K562 (cell line): ENCODE results near the gene MAMDC2. TPM values are rescaled to one million over a fixed set of nuclear protein-coding genes. Genes with fewer than 3 reads are reported as not detected.

Experiments
- ATAC-seq: fragments of 200-7000 bp; cut with Tn5 transposase; 3 replicates; pipeline ENCODE4 v1.9.1; 2020; ENCODE audit warnings: moderate library complexity
- BruUV-seq: library from RNA; stranded (reverse); fragments of 400-500 nt; replicated peaks from 2 replicates; lab custom pipeline; 2021; lab: Mats Ljungman, UMichigan
- CTCF ChIA-PET: fragments of 300-600 bp; formaldehyde crosslinking; extraction: SDS; loops from one replicate; lab custom pipeline; 2021; ENCODE audit warnings: low intra/inter-chr PET ratio; lab: Yijun Ruan, JAX
- POLR2A ChIA-PET: fragments of 300-600, 350-650 bp; sonication (Branson Sonifier 250); formaldehyde crosslinking; extraction: SDS; loops from one replicate; lab custom pipeline; 2021; ENCODE audit warnings: antibody characterized with exemption, inconsistent platforms; lab: Yijun Ruan, JAX
- DNase-seq, 4 experiments: peaks; one replicate each; pipeline versions ENCODE4 v3.0.0 to v3.0.0-alpha.2; 2011 to 2018; ENCODE audit warnings: low spot score in 3 of 4, mixed read lengths in 3 of 4; ENCODE audit errors: extremely low read depth in 1 of 4
- FAIRE-seq: peaks from 2 replicates; lab custom pipeline; 2011; peaks lifted over from hg19 to GRCh38; lab: Jason Lieb, UNC
- H2AFZ ChIP-seq: 2 replicates; pipeline ENCODE4 v1.6.0; 2011; ENCODE audit warnings: low read depth, low read length, control low read depth, inconsistent platforms
- H3K27ac ChIP-seq: fragments of 200-600 bp; 3 replicates; pipeline ENCODE4 v1.8.0; 2011; ENCODE audit warnings: low read depth, mild to moderate bottlenecking, control low read depth, inconsistent platforms, low read length, moderate library complexity, mixed read lengths; ENCODE audit errors: extremely low read depth
- H3K27me3 ChIP-seq, 2 experiments: fragments of 300-600 bp in 1 of 2; 2 replicates in 1 of 2; 3 replicates in 1 of 2; pipeline versions ENCODE4 v1.6.0 to v1.8.0; 2011; ENCODE audit warnings: inconsistent platforms in 2 of 2, low read length in 2 of 2, mild to moderate bottlenecking in 1 of 2, mixed read lengths in 1 of 2, moderate library complexity in 1 of 2; ENCODE audit not compliant: control insufficient read depth in 2 of 2, insufficient read depth in 2 of 2
- H3K36me3 ChIP-seq: fragments of 300-600 bp; 3 replicates; pipeline ENCODE4 v1.8.0; 2011; ENCODE audit warnings: mild to moderate bottlenecking, low read length, inconsistent platforms; ENCODE audit not compliant: control insufficient read depth, insufficient read depth
- H3K4me1 ChIP-seq, 2 experiments: fragments of 200-600 bp in 1 of 2; replicated peaks in 1 of 2; 2 replicates in 1 of 2; 3 replicates in 1 of 2; pipeline versions ENCODE4 v1.5.1 to v1.8.0; 2011; ENCODE audit warnings: inconsistent platforms in 2 of 2, low read length in 2 of 2, mild to moderate bottlenecking in 1 of 2, mixed read lengths in 1 of 2, moderate library complexity in 1 of 2; ENCODE audit not compliant: control insufficient read depth in 2 of 2, insufficient read depth in 2 of 2
- H3K4me2 ChIP-seq: 2 replicates; pipeline ENCODE4 v1.6.1; 2011; ENCODE audit warnings: low read length, control low read depth, inconsistent platforms, mixed read lengths; ENCODE audit not compliant: insufficient read depth
- H3K4me3 ChIP-seq: fragments of 200-600 bp; sonication (generic), shearing (Covaris generic); 2 replicates; pipeline ENCODE4 v1.5.1; 2016; ENCODE audit warnings: control low read depth, inconsistent platforms
- H3K79me2 ChIP-seq: fragments of 200-600 bp; 3 replicates; pipeline ENCODE4 v1.8.0; 2011; ENCODE audit warnings: low read length, inconsistent platforms; ENCODE audit not compliant: control insufficient read depth, insufficient read depth
- H3K9ac ChIP-seq, 2 experiments: 2 replicates each; pipeline versions ENCODE4 v1.6.0 to v1.6.1; 2011; ENCODE audit warnings: low read depth in 2 of 2, low read length in 2 of 2, control low read depth in 1 of 2, inconsistent platforms in 1 of 2, mild to moderate bottlenecking in 1 of 2, mixed read lengths in 1 of 2; ENCODE audit not compliant: insufficient read depth in 1 of 2
- H3K9me1 ChIP-seq: one replicate; pipeline ENCODE4 v1.6.0; 2011; ENCODE audit warnings: inconsistent platforms, mild to moderate bottlenecking, low read length, moderate library complexity; ENCODE audit not compliant: control insufficient read depth, insufficient read depth
- H3K9me3 ChIP-seq: replicated peaks from 2 replicates; pipeline ENCODE4 v1.5.1; 2011; ENCODE audit warnings: low read depth, low read length, inconsistent platforms; ENCODE audit not compliant: control insufficient read depth, insufficient read depth
- H4K20me1 ChIP-seq: replicated peaks from 2 replicates; pipeline ENCODE4 v1.6.1; 2011; ENCODE audit warnings: low read length, inconsistent platforms, mixed read lengths; ENCODE audit not compliant: control insufficient read depth, insufficient read depth
- BRCA1 ChIP-seq, 2 experiments: fragments of 450-650 bp in 1 of 2; sonication (generic) in 1 of 2; formaldehyde crosslinking in 1 of 2; IDR thresholded peaks; 2 replicates each; pipeline versions ENCODE4 v1.5.0 to v1.6.1; 2017 to 2020; ENCODE audit warnings: mild to moderate bottlenecking in 1 of 2, missing genetic modification reagents in 1 of 2
- KAT8 ChIP-seq: fragments of 450-650 bp; IDR thresholded peaks from 2 replicates; pipeline ENCODE4 v1.6.1; 2016; ENCODE audit warnings: low read depth, mild to moderate bottlenecking
- NFYB ChIP-seq: IDR thresholded peaks from 2 replicates; pipeline ENCODE4 v1.6.1; 2011; ENCODE audit warnings: mild to moderate bottlenecking, moderate library complexity; ENCODE audit not compliant: insufficient read length; ENCODE audit errors: extremely low read depth
- TEAD2 ChIP-seq: fragments of 450-650 bp; IDR thresholded peaks from 2 replicates; pipeline ENCODE4 v1.6.1; 2016; ENCODE audit warnings: missing genetic modification characterization, control low read depth, missing compliant biosample characterization
- XRCC3 ChIP-seq: fragments of 450-650 bp; IDR thresholded peaks from 2 replicates; pipeline ENCODE4 v1.6.1; 2017; ENCODE audit warnings: mild to moderate bottlenecking, moderate library complexity
- ZBTB11 ChIP-seq, 3 experiments: fragments of 200-800 bp in 1 of 3; fragments of 250-450 bp in 1 of 3; fragments of 450-650 bp in 1 of 3; sonication (Bioruptor Pico) in 1 of 3; sonication (Bioruptor generic) in 1 of 3; formaldehyde crosslinking in 1 of 3; IDR thresholded peaks; 2 replicates each; pipeline versions ENCODE4 v1.6.1 to v1.8.0; 2016 to 2022; ENCODE audit warnings: mild to moderate bottlenecking in 2 of 3, missing genetic modification characterization in 2 of 3, missing compliant biosample characterization in 1 of 3, moderate library complexity in 1 of 3
- ZBTB2 ChIP-seq: fragments of 450-650 bp; IDR thresholded peaks from 2 replicates; pipeline ENCODE4 v1.6.1; 2016; ENCODE audit warnings: antibody characterized with exemption
- WGBS: fragments of 100-300 bp; shearing (Covaris generic); methylation state at CpG from one replicate; pipeline ENCODE4 v1.1.6; 2016; ENCODE audit warnings: low coverage, mixed read lengths; ENCODE audit not compliant: insufficient coverage; ENCODE audit errors: missing lambda C conversion rate; 5-methylcytosine and 5-hydroxymethylcytosine counted together
- in situ Hi-C: fragments of 300-500 bp; cut with MboI; formaldehyde crosslinking; loops from 4 replicates; pipeline ENCODE4 v1.15.0; 2018; ENCODE audit warnings: inconsistent platforms, mixed read lengths
- intact Hi-C: fragments of 100-400 bp; cut with micrococcal nuclease; formaldehyde crosslinking; loops from 2 replicates; pipeline ENCODE4 v1.14.2; 2022
- polyA plus RNA-seq, 8 experiments: library from polyadenylated mRNA; depleted of rRNA in 4 of 8; stranded (reverse) in 5 of 8; unstranded in 3 of 8; fragments of >200 nt; fragmentation: Nextera tagmentation in 2 of 8; fragmentation: Illumina TruSeq in 1 of 8; extraction: Ambion mirVana in 2 of 8; extraction: Trizol in 1 of 8; gene quantifications; 2 replicates each; pipeline versions ENCODE4 v1.2.1 to v1.2.3, GENCODE V29; 2011 to 2014; ENCODE audit warnings: inconsistent platforms in 1 of 8, missing spikeins in 1 of 8
- total RNA-seq, 7 experiments: library from RNA; depleted of rRNA in 6 of 7; stranded (reverse); fragments of >200 nt in 6 of 7; fragmentation: Illumina TruSeq in 2 of 7; extraction: Trizol in 2 of 7; gene quantifications; 2 replicates each; pipeline versions ENCODE4 v1.2.1 to v1.2.3, GENCODE V29; 2011 to 2021; ENCODE audit warnings: low replicate concordance in 1 of 7

MAMDC2 gene
- total and polyA plus RNA-seq, 9 of the 15 experiments (the other 6 are each of a cell fraction or from before 2014, with no cell fraction given), result 0.01 to 0.03 TPM; not detected in 7

GRCh38 chr9:70106571-70106970 is 62.9 kb downstream of the MAMDC2 start:
- Histone ChIP-seq H3K36me3 (no peaks in the 10 kb centered on the region), H3K9me3 (no peaks in the 10 kb centered on the region), H3K9ac (no peak overlapping the region), H3K9me1 (no peaks in the 10 kb centered on the region), H3K4me2 (no peak overlapping the region), H2AFZ (no peak overlapping the region), H4K20me1 (no peaks in the 10 kb centered on the region), H3K4me3 (no peak overlapping the region), H3K27ac (no peak overlapping the region), H3K4me1 (no peaks in the 10 kb centered on the region), H3K79me2 (no peaks in the 10 kb centered on the region)
- no peak for DNase-seq
- FAIRE-seq, result no peak
- intact Hi-C loops, result no loop called here
- BruUV-seq, result no TSS peak
- CTCF ChIA-PET, result no interaction called here
- in situ Hi-C loops, result loop anchor here (25.0 kb wide), 1 partner anchor 669 kb away; no protein-coding TSS in a partner anchor
- WGBS, result 0% methylated on average over 8 of the region's 10 CpGs
- ATAC-seq, result no peak
- no peak for TF ChIP-seq BRCA1 (IDR thresholded peaks at IDR 0.05)
- TF ChIP-seq BRCA1 (CRISPR knock-in tag; IDR thresholded peaks at IDR 0.05), result no peak
- TF ChIP-seq ZBTB2, result no peak
- TF ChIP-seq XRCC3, result no peak
- no peak for TF ChIP-seq TEAD2 (tag)
- no peak for TF ChIP-seq KAT8
- no peak for TF ChIP-seq NFYB
- TF ChIP-seq ZBTB11 (CRISPR knock-in tag; IDR thresholded peaks at IDR 0.05), result no peak
- TF ChIP-seq, all 486 proteins: peak for 0
- H3K27me3 ChIP-seq, result no peaks in the 10 kb centered on the region
- POLR2A ChIA-PET, result no interaction called here
